GM10266 (cell line): ENCODE results near the gene IGFBP4.

ENCODE experiments used
- DNase-seq: peaks from one replicate; pipeline ENCODE4 v3.0.0; 2012; ENCODE audit errors: extremely low spot score
- CTCF ChIP-seq: IDR thresholded peaks from 2 replicates; pipeline ENCODE4 v1.5.1; 2012; ENCODE audit warnings: mild to moderate bottlenecking, low read depth; ENCODE audit not compliant: control insufficient read depth, insufficient read depth; ENCODE audit errors: missing control alignments

The IGFBP4 gene

GRCh38 chr17:40468560-40468959 is 25.3 kb downstream of the IGFBP4 start:
- TF ChIP-seq CTCF: no peak

GRCh38 chr17:40469805-40470675 is 26.8 kb downstream of the IGFBP4 start:
- no peak for DNase-seq
- no peak for TF ChIP-seq CTCF

More at GRCh38 chr17:40468560-40468959, 25.3 kb downstream of the IGFBP4 start:
- DNase-seq: no peak

GRCh38 chr17:40470932-40471828 is 27.9 kb downstream of the IGFBP4 start:
- DNase-seq: no peak
- TF ChIP-seq CTCF: no peak

GRCh38 chr17:40471846-40472732 is 28.8 kb downstream of the IGFBP4 start:
- no peak for DNase-seq
- TF ChIP-seq CTCF: no peak

- DNase-seq: no peak
- no peak for TF ChIP-seq CTCF
Observed at GRCh38 chr17:40472733-40473452, 29.6 kb downstream of the IGFBP4 start.

GRCh38 chr17:40473573-40474365 is 30.5 kb downstream of the IGFBP4 start:
- no peak for TF ChIP-seq CTCF

More at GRCh38 chr17:40473573-40474365, 30.5 kb downstream of the IGFBP4 start:
- DNase-seq: no peak
